NT2/D1 (cell line): ENCODE data around the gene PIM1.

Experiments
- SUZ12 ChIP-seq: IDR thresholded peaks from 2 replicates; pipeline ENCODE4 v1.6.1; 2011; ENCODE audit not compliant: insufficient read length, insufficient read depth; ENCODE audit errors: extremely low read depth
- YY1 ChIP-seq: IDR thresholded peaks from 2 replicates; pipeline ENCODE4 v1.6.1; 2011; ENCODE audit not compliant: insufficient read length, insufficient read depth
- ZNF274 ChIP-seq: IDR thresholded peaks from 2 replicates; pipeline ENCODE4 v1.6.1; 2011; ENCODE audit warnings: mild to moderate bottlenecking, low read depth, low read length

DNA sequence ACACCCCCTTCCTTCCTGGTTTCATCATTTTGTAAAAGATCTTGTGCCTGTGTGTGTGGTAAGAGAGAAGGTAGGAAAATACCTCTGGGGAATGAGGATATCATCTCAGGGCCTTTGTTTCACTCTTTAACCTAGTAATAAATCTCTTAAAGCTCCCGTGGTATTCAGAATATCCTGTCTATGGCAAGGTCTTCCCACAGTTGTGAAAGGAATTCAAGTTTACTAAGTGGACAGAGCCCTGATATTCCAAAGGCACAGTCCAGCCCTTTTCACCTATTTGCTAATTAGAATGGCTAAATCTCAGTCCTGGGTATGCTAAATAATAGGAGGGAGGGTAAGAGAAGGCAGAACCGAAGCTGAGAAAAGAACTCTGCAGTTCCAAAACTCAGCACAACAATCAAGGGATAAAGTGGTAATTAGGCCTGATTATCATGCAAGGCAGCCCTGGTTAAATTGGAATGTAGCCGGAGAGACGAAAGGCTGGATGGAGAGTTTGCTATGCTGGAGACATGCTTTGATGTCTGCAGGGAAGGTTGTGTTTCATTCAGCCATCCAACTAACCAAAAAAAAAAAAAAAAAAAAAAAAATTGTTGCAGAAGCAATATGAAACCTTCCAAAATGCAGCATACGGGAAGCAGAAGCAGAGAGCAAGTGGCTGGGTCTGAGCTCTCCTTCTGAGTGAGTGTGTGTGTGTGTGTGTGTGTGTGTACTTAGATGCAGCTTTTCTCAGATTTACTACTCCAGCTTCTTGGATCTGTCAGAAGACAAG lies 28.5 kb upstream of the PIM1 start:
- TF ChIP-seq ZNF274 (no peak), SUZ12 (no peak), YY1 (no peak)
